Nephron (organoid): ENCODE results near the gene BCL11B.

Experiments used
- H3K27ac Mint-ChIP-seq, 3 experiments: 2 replicates each; pipeline ENCODE4 v1.8.0; 2020; ENCODE audit warnings: mixed read lengths in 3 of 3, mild to moderate bottlenecking in 2 of 3, moderate library complexity in 1 of 3
- H3K27me3 Mint-ChIP-seq: 2 replicates; pipeline ENCODE4 v1.8.0; 2021; ENCODE audit warnings: low read depth, mild to moderate bottlenecking, moderate library complexity, mixed read lengths
- H3K36me3 Mint-ChIP-seq: 2 replicates; pipeline ENCODE4 v1.8.0; 2020; ENCODE audit warnings: low read depth, mixed read lengths
- H3K4me1 Mint-ChIP-seq: 2 replicates; pipeline ENCODE4 v1.8.0; 2020; ENCODE audit warnings: mixed read lengths
- H3K4me3 Mint-ChIP-seq, 3 experiments: 2 replicates each; pipeline ENCODE4 v1.8.0; 2020; ENCODE audit warnings: mild to moderate bottlenecking in 3 of 3, mixed read lengths in 3 of 3, moderate library complexity in 2 of 3
- H3K9me3 Mint-ChIP-seq: 2 replicates; pipeline ENCODE4 v1.8.0; 2020; ENCODE audit warnings: mixed read lengths
- TF ChIP-seq, protein P1 (sequence below), 3 experiments: fragments of 200-600 bp; sonication (generic); IDR thresholded peaks; one replicate each; pipeline ENCODE4 v1.5.0; 2021; ENCODE audit warnings: antibody characterized with exemption in 3 of 3; ENCODE audit not compliant: unreplicated experiment in 3 of 3

Gene BCL11B

DNA sequence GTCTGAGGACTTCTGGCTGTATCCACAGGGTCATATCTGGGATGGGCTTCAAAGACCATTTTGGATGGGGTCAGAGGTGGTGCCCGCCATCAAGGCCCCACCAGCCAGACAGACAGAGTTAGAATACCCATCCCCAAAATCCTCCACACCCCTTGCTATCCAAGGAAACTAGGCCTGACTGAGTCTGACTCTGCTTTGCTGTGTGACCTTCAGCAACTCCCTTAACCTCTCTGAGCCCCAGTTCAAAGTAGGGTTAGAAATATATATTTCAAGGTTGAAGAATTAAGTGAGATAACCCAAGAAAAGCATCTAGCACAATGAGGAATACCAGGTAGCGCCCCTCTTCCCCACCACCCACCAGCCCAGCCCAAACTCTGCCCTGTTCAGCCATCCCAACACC is 20.3 kb downstream of the BCL11B start:
- Mint-ChIP-seq H3K36me3 (no peaks in the 10 kb centered on the region), H3K4me1 (peaks cover 26% of the 10 kb centered on the region), H3K27me3 (peaks cover 69% of the 10 kb centered on the region), H3K27ac (no peak overlapping the region), H3K4me3 (no peak overlapping the region), H3K9me3 (no peaks in the 10 kb centered on the region)
- TF ChIP-seq, protein P1, sequence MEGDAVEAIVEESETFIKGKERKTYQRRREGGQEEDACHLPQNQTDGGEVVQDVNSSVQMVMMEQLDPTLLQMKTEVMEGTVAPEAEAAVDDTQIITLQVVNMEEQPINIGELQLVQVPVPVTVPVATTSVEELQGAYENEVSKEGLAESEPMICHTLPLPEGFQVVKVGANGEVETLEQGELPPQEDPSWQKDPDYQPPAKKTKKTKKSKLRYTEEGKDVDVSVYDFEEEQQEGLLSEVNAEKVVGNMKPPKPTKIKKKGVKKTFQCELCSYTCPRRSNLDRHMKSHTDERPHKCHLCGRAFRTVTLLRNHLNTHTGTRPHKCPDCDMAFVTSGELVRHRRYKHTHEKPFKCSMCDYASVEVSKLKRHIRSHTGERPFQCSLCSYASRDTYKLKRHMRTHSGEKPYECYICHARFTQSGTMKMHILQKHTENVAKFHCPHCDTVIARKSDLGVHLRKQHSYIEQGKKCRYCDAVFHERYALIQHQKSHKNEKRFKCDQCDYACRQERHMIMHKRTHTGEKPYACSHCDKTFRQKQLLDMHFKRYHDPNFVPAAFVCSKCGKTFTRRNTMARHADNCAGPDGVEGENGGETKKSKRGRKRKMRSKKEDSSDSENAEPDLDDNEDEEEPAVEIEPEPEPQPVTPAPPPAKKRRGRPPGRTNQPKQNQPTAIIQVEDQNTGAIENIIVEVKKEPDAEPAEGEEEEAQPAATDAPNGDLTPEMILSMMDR (IDR thresholded peaks at IDR 0.05; ENCODE audit: unreplicated experiment in 3 of 3), result no peak

DNA sequence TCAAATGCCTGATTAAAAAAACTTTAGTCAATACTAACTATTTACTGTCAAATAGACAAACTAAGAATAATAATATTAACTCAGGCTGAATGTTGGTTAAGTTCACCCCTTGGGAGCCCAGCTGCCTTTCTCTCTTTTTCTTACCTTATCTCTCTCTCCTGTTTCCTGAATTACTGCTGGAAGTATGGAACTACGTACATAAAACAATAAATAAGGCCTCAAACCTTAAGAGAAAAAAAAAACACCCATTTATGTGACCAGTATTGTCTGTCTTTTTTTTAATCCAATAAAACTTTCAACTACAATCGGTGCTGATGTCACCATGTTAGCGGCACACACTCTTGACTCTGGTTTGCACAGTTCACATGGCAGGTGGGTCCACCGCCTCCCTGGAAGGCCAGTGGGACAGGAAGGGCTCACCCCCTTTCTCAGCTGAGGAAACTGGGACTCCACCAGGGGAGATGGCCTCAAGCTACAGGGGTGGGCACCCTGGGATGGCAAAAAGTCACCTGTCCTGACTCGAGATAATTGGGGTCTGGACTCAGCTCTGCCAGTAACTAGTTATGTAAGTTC is 21.3 kb downstream of the BCL11B start:
- no peaks in the 10 kb centered on the region for H3K36me3 Mint-ChIP-seq
- TF ChIP-seq, protein P1 (IDR thresholded peaks at IDR 0.05; ENCODE audit: unreplicated experiment in 3 of 3), result no peak
- no peaks in the 10 kb centered on the region for H3K9me3 Mint-ChIP-seq
- H3K4me3 Mint-ChIP-seq, result no peak overlapping the region
- H3K27me3 Mint-ChIP-seq, result peaks cover 66% of the 10 kb centered on the region
- peak overlapping the region in 1 of 3 experiments; percentile 3 for H3K27ac Mint-ChIP-seq
- peaks cover 28% of the 10 kb centered on the region for H3K4me1 Mint-ChIP-seq

DNA sequence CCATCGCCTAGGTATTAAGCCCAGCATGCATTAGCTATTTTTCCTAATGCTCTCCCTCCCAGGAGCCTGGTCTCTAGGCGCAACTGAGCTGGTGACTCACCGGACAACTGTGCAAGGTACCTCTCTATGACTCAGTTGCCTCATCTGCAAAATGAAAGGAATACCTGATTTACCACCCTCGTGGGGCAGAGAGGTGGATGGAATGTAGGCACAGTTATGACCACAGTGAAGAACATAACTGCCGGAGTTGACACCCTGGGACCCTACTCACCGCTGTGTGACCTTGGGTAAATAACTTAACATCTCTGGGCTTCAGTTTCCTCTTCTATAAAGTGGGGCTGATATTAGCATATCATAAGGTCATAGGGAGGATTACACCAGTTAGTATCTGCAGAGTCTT is 22.6 kb downstream of the BCL11B start:
- TF ChIP-seq, protein P1 (IDR thresholded peaks at IDR 0.05; ENCODE audit: unreplicated experiment in 3 of 3), result no peak
- Mint-ChIP-seq H3K27me3 (peaks cover 70% of the 10 kb centered on the region), H3K9me3 (no peaks in the 10 kb centered on the region), H3K27ac (no peak overlapping the region), H3K4me1 (peaks cover 37% of the 10 kb centered on the region), H3K4me3 (no peak overlapping the region), H3K36me3 (no peaks in the 10 kb centered on the region)

DNA sequence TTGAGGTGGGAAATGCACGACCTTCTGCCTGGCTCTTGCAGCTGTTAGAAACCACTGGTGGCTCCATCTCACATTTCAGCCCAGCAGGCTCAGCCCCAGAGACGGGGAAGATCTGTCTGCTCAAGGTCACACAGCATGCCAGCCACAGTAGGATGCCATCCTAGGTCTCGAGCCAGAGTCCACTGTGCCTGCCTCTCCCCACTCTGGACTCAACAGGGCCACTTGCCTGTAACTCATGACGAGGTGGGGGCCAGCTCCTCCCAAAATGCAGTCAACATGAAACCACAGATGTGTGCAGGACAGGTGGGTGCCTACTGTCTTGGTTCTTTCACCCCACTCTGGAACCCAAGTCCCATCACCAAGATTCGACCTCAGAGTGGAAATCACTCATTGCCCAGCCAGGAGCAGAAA is 23.2 kb downstream of the BCL11B start:
- TF ChIP-seq, protein P1 (IDR thresholded peaks at IDR 0.05; ENCODE audit: unreplicated experiment in 3 of 3), result no peak
- peak overlapping the region; percentile 76 to 80 (median 77) for H3K27ac Mint-ChIP-seq
- H3K4me3 Mint-ChIP-seq, result peak overlapping the region; percentile 53 to 59 (median 58)
- peaks cover 38% of the 10 kb centered on the region for H3K4me1 Mint-ChIP-seq
- H3K9me3 Mint-ChIP-seq, result no peaks in the 10 kb centered on the region
- H3K27me3 Mint-ChIP-seq, result peaks cover 70% of the 10 kb centered on the region
- H3K36me3 Mint-ChIP-seq, result no peaks in the 10 kb centered on the region

DNA sequence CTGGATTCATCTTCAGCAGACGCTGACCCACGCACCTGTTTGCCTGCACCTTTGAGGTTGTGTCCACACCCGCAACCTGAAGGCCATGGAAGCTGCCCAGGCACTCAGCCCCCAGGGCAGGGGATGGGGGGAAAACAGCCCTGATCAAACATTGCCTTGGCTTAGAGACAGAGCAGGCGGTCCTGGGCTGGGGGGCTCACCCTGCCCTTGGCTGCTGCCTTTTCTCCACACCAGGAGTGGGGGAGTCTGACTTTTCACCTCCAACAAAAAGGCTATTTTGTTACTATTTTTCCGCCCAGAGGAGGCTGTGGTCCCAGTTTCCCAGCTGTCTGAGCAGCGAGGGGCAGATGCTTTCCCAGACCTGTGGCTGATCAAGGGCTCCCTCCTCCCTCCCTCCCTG is 24.2 kb downstream of the BCL11B start:
- TF ChIP-seq, protein P1 (IDR thresholded peaks at IDR 0.05; ENCODE audit: unreplicated experiment in 3 of 3), result no peak
- Mint-ChIP-seq H3K27me3 (peaks cover 71% of the 10 kb centered on the region), H3K9me3 (no peaks in the 10 kb centered on the region), H3K27ac (peak overlapping the region; percentile 76 to 80 (median 77)), H3K4me3 (peak overlapping the region; percentile 58 to 79 (median 77)), H3K36me3 (no peaks in the 10 kb centered on the region), H3K4me1 (peaks cover 48% of the 10 kb centered on the region)

DNA sequence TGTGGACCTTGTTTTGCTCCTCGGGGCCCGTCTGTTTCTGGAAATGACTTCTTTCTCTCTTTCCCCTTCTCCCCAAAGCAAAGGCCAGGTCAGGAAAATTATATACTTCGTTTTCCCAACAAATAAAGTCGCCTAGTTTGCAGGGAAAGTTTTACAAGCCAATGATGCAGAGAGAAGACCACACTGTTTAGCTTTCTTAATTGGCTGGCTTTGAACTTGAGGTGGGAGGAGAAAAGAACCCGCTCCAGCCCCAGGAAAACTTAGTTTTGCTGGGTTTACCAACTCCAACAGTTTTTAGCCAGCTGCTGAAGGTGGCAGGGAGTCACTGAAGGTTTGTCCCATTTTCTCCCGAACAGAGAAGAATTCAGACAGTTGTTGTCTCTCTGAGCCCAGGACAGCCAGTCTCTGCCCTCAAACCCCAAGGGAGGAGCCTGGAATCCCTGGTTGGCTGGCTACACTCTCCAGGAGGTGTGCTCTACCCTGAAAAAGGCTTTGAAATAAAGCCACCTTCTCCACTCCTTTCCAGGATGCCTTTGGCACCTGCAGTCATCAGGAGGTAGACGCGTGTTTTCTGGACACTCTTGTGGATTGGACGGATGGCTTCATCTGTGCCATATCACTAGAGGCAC is 24.8 kb downstream of the BCL11B start:
- Mint-ChIP-seq H3K4me1 (peaks cover 54% of the 10 kb centered on the region), H3K27me3 (peaks cover 72% of the 10 kb centered on the region), H3K36me3 (no peaks in the 10 kb centered on the region), H3K27ac (peak overlapping the region; percentile 76 to 88 (median 86)), H3K4me3 (peak overlapping the region; percentile 76 to 79 (median 77)), H3K9me3 (no peaks in the 10 kb centered on the region)
- TF ChIP-seq, protein P1 (IDR thresholded peaks at IDR 0.05; ENCODE audit: unreplicated experiment in 3 of 3), result no peak
